ENCODE results near the gene RPUSD1. TPM values are rescaled to one million over a fixed set of nuclear protein-coding genes. Genes with fewer than 3 reads are reported as not detected.

RPUSD1 gene
- polyA plus RNA-seq, 2 of the 4 experiments (the other 2 are of a cell fraction) = 10.6 to 29.3 TPM

GRCh38 chr16:763369-764183, 24.6 kb downstream of the RPUSD1 start:
- Histone ChIP-seq H3K9me3 (no peaks in the 10 kb centered on the region), H3K4me3 (no peak overlapping the region), H3K27ac (peak overlapping the region in 1 of 2 experiments; percentile 1; a peak in 2 of 6 replicates), H3K4me2 (no peak overlapping the region), H3K4me1 (peaks cover 41% of the 10 kb centered on the region)
- CTCF ChIA-PET = interaction anchor here (0.8 to 15.8 kb wide), 5 partner anchors 20 to 48 kb away, joined by 3 to 105 read pairs (median 4); partner anchors contain the start of genes CHTF18, METRN and RPUSD1
- WGBS (ENCODE audit: missing lambda C conversion rate) = 50% methylated on average over 16 of the region's 21 CpGs
- no peak for TF ChIP-seq ZC3H11A (IDR thresholded peaks at IDR 0.05)
- TF ChIP-seq CBX2 (IDR thresholded peaks at IDR 0.05; ENCODE audit: borderline replicate concordance, low read depth) = no peak
- TF ChIP-seq PHF8 (IDR thresholded peaks at IDR 0.05; ENCODE audit: borderline replicate concordance, low read depth) = no peak
- no peak for TF ChIP-seq MAX (IDR thresholded peaks at IDR 0.05)
- TF ChIP-seq FOXS1 (CRISPR knock-in tag; IDR thresholded peaks at IDR 0.05) = no peak
- no peak for TF ChIP-seq RFX5 (IDR thresholded peaks at IDR 0.05)
- TF ChIP-seq KDM5A (IDR thresholded peaks at IDR 0.05) = no peak
- TF ChIP-seq USF2 (IDR thresholded peaks at IDR 0.05) = no peak
- TF ChIP-seq ZSCAN20 (CRISPR knock-in tag; IDR thresholded peaks at IDR 0.05) = no peak
- TF ChIP-seq RARB (CRISPR knock-in tag; IDR thresholded peaks at IDR 0.05) = no peak
- TF ChIP-seq HOXB13 (CRISPR knock-in tag; IDR thresholded peaks at IDR 0.05; ENCODE audit: low read depth) = no peak
- FAIRE-seq (no peak), DNase-seq (ENCODE audit: low read depth in 1 of 2, low spot score in 1 of 2) (peak in 1 of 2 experiments; percentile 49), ATAC-seq (peak in 1 of 2 experiments; percentile 8; a peak in 2 of 6 replicates)
- POLR2A ChIA-PET = interaction anchor here (0.6 kb wide), 1 partner anchor 15 kb away, joined by 3 read pairs; no protein-coding TSS in a partner anchor

GRCh38 chr16:762595-763268, 25.4 kb downstream of the RPUSD1 start:
- Histone ChIP-seq H3K4me3 (no peak overlapping the region), H3K4me2 (no peak overlapping the region), H3K4me1 (peaks cover 35% of the 10 kb centered on the region), H3K27ac (peak overlapping the region in 1 of 2 experiments; percentile 79; a peak in 2 of 6 replicates), H3K9me3 (no peaks in the 10 kb centered on the region)
- no peak for FAIRE-seq
- no peak for DNase-seq (ENCODE audit: low read depth in 1 of 2, low spot score in 1 of 2)
- TF ChIP-seq TP53 (CRISPR knock-in tag; IDR thresholded peaks at IDR 0.05) (no peak), TFCP2L1 (CRISPR knock-in tag; IDR thresholded peaks at IDR 0.05) (no peak), PBX3 (IDR thresholded peaks at IDR 0.05) (no peak), ZNF302 (CRISPR knock-in tag; IDR thresholded peaks at IDR 0.05) (no peak), USF2 (IDR thresholded peaks at IDR 0.05) (no peak), POLR2A (IDR thresholded peaks at IDR 0.05; ENCODE audit: low read length) (no peak), NFE2L2 (conservative IDR thresholded peaks at IDR 0.05; ENCODE audit: low read length) (no peak), HMGXB4 (CRISPR knock-in tag; IDR thresholded peaks at IDR 0.05; ENCODE audit: borderline replicate concordance) (no peak), ZSCAN20 (CRISPR knock-in tag; IDR thresholded peaks at IDR 0.05) (no peak), BHLHE40 (IDR thresholded peaks at IDR 0.05; ENCODE audit: low read depth, low read length) (no peak), POLR2AphosphoS2 (conservative IDR thresholded peaks at IDR 0.05; ENCODE audit: low read length) (no peak), FOXS1 (CRISPR knock-in tag; IDR thresholded peaks at IDR 0.05) (no peak), NR3C1 (IDR thresholded peaks at IDR 0.05) (no peak), NPAS2 (CRISPR knock-in tag; IDR thresholded peaks at IDR 0.05; ENCODE audit: borderline replicate concordance) (no peak), MAX (IDR thresholded peaks at IDR 0.05) (no peak), GATA3 (IDR thresholded peaks at IDR 0.05; ENCODE audit: borderline replicate concordance) (no peak), RAD21 (conservative IDR thresholded peaks at IDR 0.05 in 1 of 2, IDR thresholded peaks at IDR 0.05 in 1 of 2) (no peak)
- peak; percentile 6 to 8; a peak in 2 of 6 replicates for ATAC-seq
- POLR2A ChIA-PET = no interaction called here
- CTCF ChIA-PET = interaction anchor here (1.0 to 15.8 kb wide), 5 partner anchors 13 to 47 kb away, joined by 3 to 105 read pairs (median 5); partner anchors contain the start of genes CHTF18, METRN and RPUSD1
- WGBS (ENCODE audit: missing lambda C conversion rate) = 75% methylated on average over 13 of the region's 17 CpGs
